Psoas muscle (tissue), 8 donors: ENCODE data around the gene CERS6. TPM values are rescaled to one million over a fixed set of nuclear protein-coding genes. Genes with fewer than 3 reads are reported as not detected.
A peak's percentile ranks its signal among the peaks of the same experiment; 100 is the strongest.

Source experiments
- ATAC-seq, 4 donors: fragments of 200-7000 bp; cut with Tn5 transposase; one replicate each; pipeline ENCODE4 v1.9.1; 2020; ENCODE audit warnings: moderate library complexity in 3 of 4, mild to moderate bottlenecking in 2 of 4
- DNase-seq, 2 donors: peaks; one replicate each; pipeline ENCODE4 v3.0.0-alpha.2; 2020
- H3K27ac ChIP-seq: fragments of 200-600 bp; one replicate; pipeline ENCODE4 v1.8.0; 2022
- H3K27me3 ChIP-seq, 3 donors: fragments of 200-600 bp in 1 of 3; one replicate each; pipeline versions ENCODE4 v1.6.1 to v1.8.0; 2013 to 2022; ENCODE audit warnings: low read length in 2 of 3, mild to moderate bottlenecking in 2 of 3, moderate library complexity in 1 of 3; ENCODE audit not compliant: insufficient read depth in 3 of 3
- H3K36me3 ChIP-seq, 2 donors: fragments of 200-600 bp in 1 of 2; one replicate each; pipeline versions ENCODE4 v1.6.1 to v1.8.0; 2013 to 2022; ENCODE audit warnings: low read depth in 1 of 2, mild to moderate bottlenecking in 1 of 2, moderate library complexity in 1 of 2; ENCODE audit not compliant: insufficient read depth in 1 of 2
- H3K4me1 ChIP-seq: fragments of 200-600 bp; one replicate; pipeline ENCODE4 v1.8.0; 2022
- H3K4me3 ChIP-seq: fragments of 200-600 bp; one replicate; pipeline ENCODE4 v1.8.0; 2022; ENCODE audit warnings: mild to moderate bottlenecking
- H3K9me3 ChIP-seq: fragments of 200-600 bp; one replicate; pipeline ENCODE4 v1.8.0; 2022
- CTCF ChIP-seq: fragments of 200-600 bp; IDR thresholded peaks from one replicate; pipeline ENCODE4 v1.8.0; 2022; ENCODE audit warnings: antibody characterized with exemption
- WGBS, 3 donors: extraction: QIAGEN DNeasy Blood & Tissue Kit; methylation state at CpG; one replicate each; pipeline versions ENCODE4 v1.1.6 to v1.1.7; 2013; 5-methylcytosine and 5-hydroxymethylcytosine counted together
- intact Hi-C, 2 donors: fragments of 100-400 bp; cut with DNase I; formaldehyde crosslinking; loops; one replicate each; pipeline versions ENCODE4 v1.11.0 to v1.14.2; 2022
- polyA plus RNA-seq, 3 donors: library from polyadenylated mRNA; stranded (reverse); fragments of 200-250 nt; gene quantifications; one replicate each; pipeline ENCODE4 v1.2.3, GENCODE V29; 2013
- total RNA-seq, 4 donors: library from RNA; stranded (reverse); fragmentation: NEBNext Ultra II Directional in 2 of 4; extraction: Animal tissue kit (Norgen Biotek cat#: 25700) in 2 of 4; gene quantifications; one replicate each; pipeline versions ENCODE4 v1.2.1 to v1.2.4, GENCODE V29; 2021 to 2023
- donor health status: healthy with polysubstance abuse.
- donor health status: DM: no; HTN: no; CAD: no; lungs with moderate emphysema.
- donor health status: Bipolar disorder and iron deficiency.
- donor health status: healthy.
- donor health status: DM: yes; HTN: yes; CAD: no.
- donor health status: DM: no; HTN: no; CAD: no.
- donor health status: DM: no; HTN: no; CAD: no.
- donor health status: DM: yes; HTN: yes; CAD: no.

The CERS6 gene
- total and polyA plus RNA-seq, 7 donors, result 4.8 to 18.1 (median 11.2) TPM

- no peaks in the 10 kb centered on the region for H3K9me3 ChIP-seq
- H3K27ac ChIP-seq, result peak overlapping the region; percentile 61
- ATAC-seq (peak; percentile 25 to 52 (median 38)), DNase-seq (no peak)
- H3K4me1 ChIP-seq, result peaks cover 37% of the 10 kb centered on the region
- TF ChIP-seq CTCF, result no peak
- no peak overlapping the region for H3K4me3 ChIP-seq
- 67 to 88% (median 82%) methylated on average over 8 of the region's 8 CpGs for WGBS, 3 donors
- no peaks in the 10 kb centered on the region for H3K27me3 ChIP-seq
- no peaks in the 10 kb centered on the region for H3K36me3 ChIP-seq
- intact Hi-C loops, result loop anchor here in 1 of 2 donors (5.0 kb wide), 1 partner anchor 38 kb away; no protein-coding TSS in a partner anchor
Observed at GRCh38 chr2:168529900-168530561, 74.0 kb downstream of the CERS6 start.

- H3K4me3 ChIP-seq, result no peak overlapping the region
- no peaks in the 10 kb centered on the region for H3K27me3 ChIP-seq
- H3K9me3 ChIP-seq, result no peaks in the 10 kb centered on the region
- TF ChIP-seq CTCF, result no peak
- no peak overlapping the region for H3K27ac ChIP-seq
- WGBS, 3 donors, result 71 to 85% (median 77%) methylated on average over 4 of the region's 4 CpGs
- intact Hi-C loops, result no loop called here
- DNase-seq (no peak), ATAC-seq (no peak)
- peaks cover 26% of the 10 kb centered on the region for H3K4me1 ChIP-seq
- H3K36me3 ChIP-seq, result no peaks in the 10 kb centered on the region
Observed at GRCh38 chr2:168530982-168531622, 75.0 kb downstream of the CERS6 start.

GRCh38 chr2:168534926-168535325 is 78.9 kb downstream of the CERS6 start:
- DNase-seq (no peak), ATAC-seq (no peak)
- Histone ChIP-seq H3K27me3 (no peaks in the 10 kb centered on the region), H3K9me3 (peaks cover 5% of the 10 kb centered on the region), H3K36me3 (no peaks in the 10 kb centered on the region), H3K4me3 (no peak overlapping the region), H3K27ac (no peak overlapping the region), H3K4me1 (peaks cover 17% of the 10 kb centered on the region)
- TF ChIP-seq CTCF, result no peak
- intact Hi-C loops, result no loop called here
- 87 to 93% (median 88%) methylated on average over 7 of the region's 7 CpGs for WGBS, 3 donors

GRCh38 chr2:168536925-168537466 is 80.9 kb downstream of the CERS6 start:
- no peak for TF ChIP-seq CTCF
- 89 to 97% (median 92%) methylated on average over 2 of the region's 2 CpGs for WGBS, 3 donors
- Histone ChIP-seq H3K36me3 (no peaks in the 10 kb centered on the region), H3K9me3 (peaks cover 10% of the 10 kb centered on the region), H3K27me3 (no peaks in the 10 kb centered on the region), H3K4me1 (peaks cover 3% of the 10 kb centered on the region), H3K4me3 (no peak overlapping the region), H3K27ac (no peak overlapping the region)
- intact Hi-C loops, result no loop called here
- no peak for DNase-seq
- ATAC-seq, result no peak
